ENCODE measurements around the gene GRID2. TPM values are rescaled to one million over a fixed set of nuclear protein-coding genes. Genes with fewer than 3 reads are reported as not detected.

Gene GRID2
- total and polyA plus RNA-seq, 2 of the 4 experiments (the other 2 are of a cell fraction): under 0.01 TPM; not detected in 1

GRCh38 chr4:93373893-93374860 lies 1070.4 kb downstream of the GRID2 start:
- DNase-seq (peak; percentile 61), ATAC-seq (ENCODE audit: low read depth) (peak; percentile 90)
- Histone ChIP-seq H4K5ac (ENCODE audit: low read depth, low read length) (peak overlapping the region; percentile 58; the same call in 1 of the 2 replicates), H3K79me1 (ENCODE audit: low read depth in 1 of 2, low read length in 2 of 2) (no peaks in the 10 kb centered on the region), H2BK5ac (ENCODE audit: low read depth, low read length, poor library complexity, severe bottlenecking) (no peak overlapping the region), H3K27ac (ENCODE audit: insufficient read depth, low read length) (no peak overlapping the region), H3K4me2 (ENCODE audit: low read depth, low read length) (peak overlapping the region; percentile 13; the same call in 1 of the 2 replicates), H2BK20ac (ENCODE audit: low read depth, low read length) (peak overlapping the region; percentile 60; the same call in 1 of the 2 replicates), H3K4ac (ENCODE audit: low read depth, low read length) (no peak overlapping the region), H3K23ac (ENCODE audit: low read depth, low read length) (no peak overlapping the region), H3K4me3 (ENCODE audit: insufficient read depth, low read depth, low read length) (no peak overlapping the region), H2AFZ (replicated peaks; ENCODE audit: low read length, poor library complexity) (no peak overlapping the region), H3K9me3 (ENCODE audit: control insufficient read depth, insufficient read depth, low read length) (no peaks in the 10 kb centered on the region), H4K20me1 (ENCODE audit: insufficient read depth, low read length) (no peaks in the 10 kb centered on the region), H3K56ac (ENCODE audit: extremely low read depth, insufficient read depth, low read length) (no peak overlapping the region), H3K9me1 (ENCODE audit: insufficient read depth, low read length) (no peaks in the 10 kb centered on the region), H3K36me3 (ENCODE audit: control insufficient read depth, insufficient read depth, low read length) (no peaks in the 10 kb centered on the region), H2AK5ac (ENCODE audit: low read depth, low read length) (no peak overlapping the region), H3K27me3 (ENCODE audit: control insufficient read depth, insufficient read depth, low read length) (no peaks in the 10 kb centered on the region), H2AK9ac (replicated peaks; ENCODE audit: low read depth, low read length, poor library complexity) (no peak overlapping the region), H3K14ac (replicated peaks; ENCODE audit: low read depth, low read length) (no peak overlapping the region), H2BK15ac (ENCODE audit: low read depth, low read length) (no peak overlapping the region; the same call in 2 of the 3 replicates), H2BK120ac (ENCODE audit: low read depth, low read length) (peak overlapping the region; percentile 54; the same call in 1 of the 2 replicates), H3K18ac (ENCODE audit: low read depth, low read length) (peak overlapping the region; percentile 49; the same call in 1 of the 2 replicates), H4K8ac (ENCODE audit: low read depth in 2 of 2, low read length in 2 of 2) (peak overlapping the region in 1 of 2 experiments; percentile 53; a peak in 1 of 4 replicates), H3K9ac (ENCODE audit: low read depth, low read length) (no peak overlapping the region), H3K4me1 (ENCODE audit: control insufficient read depth, insufficient read depth, low read length) (peaks cover 2% of the 10 kb centered on the region; the same call in 1 of the 2 replicates), H4K91ac (ENCODE audit: insufficient read depth, low read depth, low read length) (no peak overlapping the region)
- in situ Hi-C loops (cut with MboI; ENCODE audit: low sequenced_read_pairs): no loop called here
- no TSS peak for BruUV-seq (replicated peaks)
- POLR2A ChIA-PET (ENCODE audit: unreplicated experiment): no interaction called here
- CTCF ChIA-PET: no interaction called here
- intact Hi-C loops (cut with micrococcal nuclease): no loop called here
- dilution Hi-C loops (cut with HindIII; ENCODE audit: low sequenced_read_pairs, unreplicated experiment): no loop called here
- TF ChIP-seq NFE2L2 (IDR thresholded peaks at IDR 0.05; ENCODE audit: low read depth, low read length) (no peak), ELK1 (IDR thresholded peaks at IDR 0.05; ENCODE audit: borderline replicate concordance, low read depth, low read length) (no peak), RCOR1 (IDR thresholded peaks at IDR 0.05; ENCODE audit: insufficient replicate concordance, low read length) (no peak), FOS (IDR thresholded peaks at IDR 0.05; ENCODE audit: low read depth, low read length) (no peak), BHLHE40 (IDR thresholded peaks at IDR 0.05; ENCODE audit: low read depth, low read length) (no peak), MXI1 (IDR thresholded peaks at IDR 0.05; ENCODE audit: borderline replicate concordance, low read depth, low read length) (no peak), RAD21 (IDR thresholded peaks at IDR 0.05; ENCODE audit: low read length) (no peak), CHD1 (IDR thresholded peaks at IDR 0.05; ENCODE audit: low read depth, low read length) (no peak)
- WGBS, 2 experiments (ENCODE audit: extremely low coverage in 2 of 2, insufficient read length in 1 of 2): no CpG with 5 or more reads among the region's 4 CpGs
